GM21526 (cell line): ENCODE data around the gene PROZ.

Experiments used
- ATAC-seq: cut with Tn5 transposase; IDR thresholded peaks from one replicate; pipeline ENCODE4 v1.9.1; 2021; ENCODE audit warnings: moderate library complexity; ENCODE audit not compliant: unreplicated experiment, low FRiP score

PROZ gene

GRCh38 chr13:113139577-113139976 is 18.9 kb upstream of the PROZ start:
- no peak for ATAC-seq

GRCh38 chr13:113140677-113141600 is 17.5 kb upstream of the PROZ start:
- no peak for ATAC-seq

GRCh38 chr13:113141601-113141970 is 16.9 kb upstream of the PROZ start:
- no peak for ATAC-seq

- ATAC-seq: no peak
Measured at GRCh38 chr13:113142876-113143275, 15.6 kb upstream of the PROZ start.

GRCh38 chr13:113143466-113144254 is 14.8 kb upstream of the PROZ start:
- no peak for ATAC-seq

- no peak for ATAC-seq
Measured at GRCh38 chr13:113144255-113144629, 14.2 kb upstream of the PROZ start.

- no peak for ATAC-seq
Measured at GRCh38 chr13:113145496-113145895, 13.0 kb upstream of the PROZ start.

GRCh38 chr13:113145911-113146598 is 12.4 kb upstream of the PROZ start:
- no peak for ATAC-seq

GRCh38 chr13:113146750-113147149 is 11.7 kb upstream of the PROZ start:
- ATAC-seq: no peak

- no peak for ATAC-seq
Measured at GRCh38 chr13:113147206-113147605, 11.2 kb upstream of the PROZ start.

GRCh38 chr13:113148407-113148806 is 10.0 kb upstream of the PROZ start:
- no peak for ATAC-seq

GRCh38 chr13:113148940-113149503 is 9.4 kb upstream of the PROZ start:
- no peak for ATAC-seq

- no peak for ATAC-seq
Measured at GRCh38 chr13:113149711-113150549, 8.5 kb upstream of the PROZ start.

GRCh38 chr13:113150550-113151365 is 7.7 kb upstream of the PROZ start:
- ATAC-seq: no peak

GRCh38 chr13:113151745-113152690 is 6.4 kb upstream of the PROZ start:
- ATAC-seq: no peak

- no peak for ATAC-seq
Measured at GRCh38 chr13:113152691-113152983, 5.8 kb upstream of the PROZ start.

- ATAC-seq: peak; percentile 36
Measured at GRCh38 chr13:113152984-113153809, 5.3 kb upstream of the PROZ start.
